Measurements from ENCODE around the gene USP36. TPM values are rescaled to one million over a fixed set of nuclear protein-coding genes. Genes with fewer than 3 reads are reported as not detected.

USP36 gene
- total RNA-seq, 3 donors from 2014 or later = 50.2 to 58.8 (median 55.4) TPM

DNA sequence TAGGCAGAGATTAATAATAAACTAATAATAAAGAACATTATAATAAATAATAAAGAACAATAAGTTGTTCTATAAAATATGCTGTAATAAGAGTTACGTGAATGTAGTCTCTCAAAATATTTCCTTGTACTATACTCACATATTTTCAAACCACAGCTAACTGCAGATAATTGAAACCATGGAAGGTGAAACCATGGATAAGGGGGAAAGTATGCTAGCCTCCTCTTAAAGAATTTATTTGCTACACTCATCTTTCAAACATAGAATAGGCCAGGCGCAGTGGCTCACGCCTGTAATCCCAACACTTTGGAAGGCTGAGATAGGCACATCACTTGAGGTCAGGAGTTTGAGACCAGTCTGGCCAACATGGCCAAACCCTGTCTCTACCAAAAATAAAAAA is 77.1 kb downstream of the USP36 start:
- intact Hi-C loops (cut with DNase I; ENCODE audit: low total_unique reads) = no loop called here
- Histone ChIP-seq H3K27me3 (no peaks in the 10 kb centered on the region), H3K4me1 (no peaks in the 10 kb centered on the region), H3K4me3 (no peak overlapping the region), H3K9me3 (no peaks in the 10 kb centered on the region), H3K36me3 (no peaks in the 10 kb centered on the region), H3K27ac (no peak overlapping the region)
- no peak for DNase-seq (ENCODE audit: low spot score in 2 of 2)
- TF ChIP-seq POLR2A (IDR thresholded peaks at IDR 0.05) = no peak
- TF ChIP-seq, protein P1, sequence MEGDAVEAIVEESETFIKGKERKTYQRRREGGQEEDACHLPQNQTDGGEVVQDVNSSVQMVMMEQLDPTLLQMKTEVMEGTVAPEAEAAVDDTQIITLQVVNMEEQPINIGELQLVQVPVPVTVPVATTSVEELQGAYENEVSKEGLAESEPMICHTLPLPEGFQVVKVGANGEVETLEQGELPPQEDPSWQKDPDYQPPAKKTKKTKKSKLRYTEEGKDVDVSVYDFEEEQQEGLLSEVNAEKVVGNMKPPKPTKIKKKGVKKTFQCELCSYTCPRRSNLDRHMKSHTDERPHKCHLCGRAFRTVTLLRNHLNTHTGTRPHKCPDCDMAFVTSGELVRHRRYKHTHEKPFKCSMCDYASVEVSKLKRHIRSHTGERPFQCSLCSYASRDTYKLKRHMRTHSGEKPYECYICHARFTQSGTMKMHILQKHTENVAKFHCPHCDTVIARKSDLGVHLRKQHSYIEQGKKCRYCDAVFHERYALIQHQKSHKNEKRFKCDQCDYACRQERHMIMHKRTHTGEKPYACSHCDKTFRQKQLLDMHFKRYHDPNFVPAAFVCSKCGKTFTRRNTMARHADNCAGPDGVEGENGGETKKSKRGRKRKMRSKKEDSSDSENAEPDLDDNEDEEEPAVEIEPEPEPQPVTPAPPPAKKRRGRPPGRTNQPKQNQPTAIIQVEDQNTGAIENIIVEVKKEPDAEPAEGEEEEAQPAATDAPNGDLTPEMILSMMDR (IDR thresholded peaks at IDR 0.05) = no peak
- TF ChIP-seq POLR2AphosphoS5 (IDR thresholded peaks at IDR 0.05) = no peak

DNA sequence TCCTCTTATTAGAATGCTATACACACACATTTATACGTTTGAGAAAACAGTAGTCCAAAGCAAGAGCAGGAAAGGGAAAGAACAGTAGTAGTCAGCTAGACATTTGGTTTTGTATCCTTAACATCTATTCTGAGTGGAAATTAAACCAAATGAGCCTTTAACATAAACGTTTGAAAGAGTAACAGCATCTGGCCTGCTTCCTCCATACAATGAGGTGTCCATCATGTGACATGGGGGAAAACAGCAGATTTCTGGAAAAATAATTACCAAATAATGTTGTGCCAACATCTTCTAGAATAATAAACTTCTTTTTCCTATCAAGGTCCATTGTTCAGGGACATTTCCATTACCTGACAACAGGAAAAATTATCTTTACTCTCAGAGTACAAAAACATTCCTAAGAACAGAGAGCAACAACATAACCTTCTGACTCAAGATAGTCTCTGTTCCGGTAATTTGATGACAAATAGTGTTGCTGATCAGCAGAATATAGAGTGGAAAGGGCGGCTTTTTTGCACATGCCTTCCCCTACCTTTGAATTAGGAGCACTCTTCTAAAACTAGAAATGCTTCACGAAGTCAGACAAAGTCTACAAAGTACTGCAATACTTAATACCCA is 78.7 kb downstream of the USP36 start:
- no peaks in the 10 kb centered on the region for H3K4me1 ChIP-seq
- TF ChIP-seq POLR2AphosphoS5 (IDR thresholded peaks at IDR 0.05) (no peak), POLR2A (IDR thresholded peaks at IDR 0.05) (no peak)
- TF ChIP-seq, protein P1 (IDR thresholded peaks at IDR 0.05) = no peak
- H3K27ac ChIP-seq = no peak overlapping the region

DNA sequence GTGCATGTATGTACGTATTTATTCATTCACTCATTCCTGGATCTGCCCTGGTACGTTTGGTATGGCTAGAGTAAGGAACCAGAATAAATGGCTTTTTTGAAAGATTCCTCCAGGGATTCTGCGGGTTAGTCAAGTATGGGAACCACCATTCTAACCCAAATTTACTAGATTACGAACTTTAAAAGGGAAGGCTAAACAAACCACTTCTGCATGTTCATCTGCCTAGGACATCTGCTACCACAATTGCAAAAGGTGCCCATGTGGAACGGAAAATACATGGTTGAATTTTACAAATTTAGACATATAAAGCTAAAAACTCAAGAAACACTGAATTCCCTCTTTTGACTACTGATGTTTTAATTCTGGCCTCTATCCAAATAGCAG is 80.7 kb downstream of the USP36 start:
- Histone ChIP-seq H3K36me3 (no peaks in the 10 kb centered on the region), H3K27ac (peak overlapping the region; percentile 39 to 55), H3K9me3 (no peaks in the 10 kb centered on the region), H3K27me3 (no peaks in the 10 kb centered on the region), H3K4me1 (no peaks in the 10 kb centered on the region), H3K4me3 (no peak overlapping the region)
- intact Hi-C loops (cut with DNase I; ENCODE audit: low total_unique reads) = no loop called here
- DNase-seq (ENCODE audit: low spot score in 2 of 2) = no peak
- TF ChIP-seq POLR2AphosphoS5 (IDR thresholded peaks at IDR 0.05) (no peak), POLR2A (IDR thresholded peaks at IDR 0.05) (no peak)
- TF ChIP-seq, protein P1 (IDR thresholded peaks at IDR 0.05) = no peak

More for the DNA sequence above, 78.7 kb downstream of the USP36 start:
- H3K36me3 ChIP-seq = no peaks in the 10 kb centered on the region
- intact Hi-C loops (cut with DNase I; ENCODE audit: low total_unique reads) = no loop called here
- H3K4me3 ChIP-seq = no peak overlapping the region
- no peaks in the 10 kb centered on the region for H3K9me3 ChIP-seq
- no peak for DNase-seq (ENCODE audit: low spot score in 2 of 2)
- no peaks in the 10 kb centered on the region for H3K27me3 ChIP-seq

DNA sequence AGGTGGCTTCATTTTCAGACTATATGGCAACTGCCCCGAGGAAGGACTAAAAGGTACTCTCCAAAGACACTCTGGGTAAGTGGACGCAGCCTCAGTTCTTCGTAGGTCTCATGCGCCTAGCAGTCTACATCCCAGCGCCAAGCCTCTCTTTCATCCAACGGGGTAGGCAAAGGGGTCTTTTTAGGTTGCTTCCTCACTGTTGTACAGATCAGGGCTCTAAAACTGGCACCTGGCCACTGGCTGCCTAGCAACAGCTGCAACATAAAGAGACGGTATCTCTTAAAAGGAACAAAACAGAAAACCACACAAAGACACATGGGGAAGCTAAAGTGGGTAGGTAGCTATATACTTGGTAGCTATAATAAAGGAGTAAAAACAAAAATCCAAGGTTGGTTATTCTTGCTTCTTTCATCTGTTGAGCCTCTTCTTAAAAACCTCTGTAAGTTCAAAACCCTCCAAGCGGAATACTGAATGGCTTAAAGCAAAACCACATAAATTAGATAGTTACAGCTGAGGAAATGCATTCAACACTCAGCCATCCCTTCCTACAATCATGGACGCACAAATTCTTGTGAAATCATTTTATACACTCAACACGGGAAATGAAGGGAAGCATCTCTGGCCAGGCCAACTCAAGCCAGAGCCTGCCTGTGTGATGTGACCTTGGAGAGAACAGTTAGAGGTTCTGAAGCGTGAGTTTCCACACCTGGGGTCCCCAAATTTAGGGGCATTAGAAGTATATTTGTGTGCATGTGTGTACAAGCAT is 81.2 kb downstream of the USP36 start:
- H3K27ac ChIP-seq = peak overlapping the region; percentile 55 to 56
- no peak for TF ChIP-seq POLR2A (IDR thresholded peaks at IDR 0.05)
- TF ChIP-seq POLR2AphosphoS5 (IDR thresholded peaks at IDR 0.05) = no peak
- TF ChIP-seq, protein P1 (IDR thresholded peaks at IDR 0.05) = no peak
- peak in 1 of 2 donors; percentile 72 for DNase-seq (ENCODE audit: low spot score in 2 of 2)

More for the DNA sequence above, 81.2 kb downstream of the USP36 start:
- intact Hi-C loops (cut with DNase I; ENCODE audit: low total_unique reads) = no loop called here
- Histone ChIP-seq H3K36me3 (no peaks in the 10 kb centered on the region), H3K4me1 (no peaks in the 10 kb centered on the region), H3K9me3 (no peaks in the 10 kb centered on the region), H3K27me3 (no peaks in the 10 kb centered on the region), H3K4me3 (no peak overlapping the region)

Measured in breast epithelium (tissue), 4 donors.